HG03342 (cell line): Measurements from ENCODE around the gene PDE6B.

ENCODE experiments used
- ATAC-seq: cut with Tn5 transposase; IDR thresholded peaks from one replicate; pipeline ENCODE4 v1.9.1; 2021; ENCODE audit warnings: mild to moderate bottlenecking, moderate library complexity; ENCODE audit not compliant: unreplicated experiment

The PDE6B gene

GRCh38 chr4:600850-601515, 24.4 kb upstream of the PDE6B start:
- ATAC-seq: no peak

GRCh38 chr4:601612-602558, 23.5 kb upstream of the PDE6B start:
- ATAC-seq: no peak

DNA sequence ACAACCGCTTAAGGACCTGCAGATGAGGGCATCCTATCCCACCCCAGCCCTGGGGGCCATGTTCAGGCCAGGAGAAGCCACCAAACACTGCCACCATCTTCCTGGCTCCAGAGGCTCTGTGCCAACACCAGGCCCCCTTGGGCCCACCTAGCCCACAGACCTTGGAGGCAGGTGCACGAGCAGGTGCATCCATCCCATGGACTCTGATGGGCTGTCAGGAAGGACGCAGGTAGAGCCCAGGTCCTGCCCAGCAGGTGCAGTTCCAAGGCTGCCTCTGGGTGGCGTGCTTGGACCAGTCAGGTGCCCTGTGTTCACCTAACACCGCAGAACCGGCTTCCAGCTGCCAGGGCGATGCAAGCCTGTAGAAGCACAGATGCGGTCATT, 22.8 kb upstream of the PDE6B start:
- no peak for ATAC-seq

- no peak for ATAC-seq
Measured at GRCh38 chr4:604131-604530, 21.2 kb upstream of the PDE6B start.

DNA sequence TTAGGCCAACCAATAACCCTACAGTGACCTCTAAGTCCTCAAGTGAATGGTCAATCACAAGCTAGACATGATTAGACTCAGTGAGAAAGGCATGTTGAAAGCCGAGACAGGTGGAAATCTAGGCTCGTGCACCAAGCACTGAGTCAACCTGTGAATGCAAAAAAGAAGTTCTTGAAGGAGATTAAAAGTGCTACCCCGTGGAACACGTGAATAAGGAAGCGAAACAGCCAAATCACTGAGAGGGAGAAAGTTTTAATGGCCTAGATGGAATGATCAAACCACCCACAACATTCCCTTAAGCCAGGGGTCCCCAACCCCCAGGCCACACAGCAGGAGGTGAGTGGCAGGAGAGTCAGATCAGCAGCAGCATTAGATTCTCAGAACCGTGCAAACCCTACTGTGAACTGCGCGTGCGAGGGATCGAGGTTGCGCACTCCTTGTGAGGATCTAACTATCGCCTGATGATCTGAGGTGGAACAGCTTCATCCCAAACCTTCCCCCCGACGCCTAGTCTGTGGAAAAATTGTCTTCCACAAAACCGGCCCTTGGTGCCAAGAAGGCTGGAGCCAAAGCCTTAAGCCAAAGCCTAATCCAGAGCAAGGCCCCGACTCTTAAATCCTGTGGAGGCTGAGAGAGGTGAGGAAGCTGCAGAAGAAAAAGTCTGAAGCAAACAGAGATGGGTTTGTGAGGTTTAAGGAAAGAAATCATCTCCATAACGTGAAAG, 19.5 kb upstream of the PDE6B start:
- no peak for ATAC-seq

GRCh38 chr4:608236-608635, 17.1 kb upstream of the PDE6B start:
- ATAC-seq: no peak

- ATAC-seq: no peak
Measured at GRCh38 chr4:609400-610050, 15.8 kb upstream of the PDE6B start.

GRCh38 chr4:610411-611261, 14.7 kb upstream of the PDE6B start:
- ATAC-seq: no peak

- no peak for ATAC-seq
Measured at GRCh38 chr4:612052-612748, 13.2 kb upstream of the PDE6B start.

DNA sequence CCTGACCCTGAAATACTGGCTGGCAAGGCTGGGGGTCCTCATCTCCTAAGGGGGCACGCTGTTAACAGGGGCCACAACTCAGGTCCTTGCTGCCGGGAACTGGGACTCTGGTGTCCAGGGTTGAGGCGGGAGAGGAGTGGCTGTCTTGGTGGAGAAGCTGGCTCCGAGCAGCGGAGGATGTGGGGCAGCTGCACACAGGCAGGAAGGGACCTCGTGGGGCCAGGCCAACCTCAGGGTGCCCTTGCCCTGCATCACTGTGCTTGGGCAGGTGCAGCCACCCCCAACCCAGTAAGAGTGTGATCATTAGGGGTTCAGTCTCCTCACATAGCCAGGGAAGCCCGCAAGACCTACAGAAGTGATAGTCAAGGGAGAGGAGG, 12.6 kb upstream of the PDE6B start:
- no peak for ATAC-seq

DNA sequence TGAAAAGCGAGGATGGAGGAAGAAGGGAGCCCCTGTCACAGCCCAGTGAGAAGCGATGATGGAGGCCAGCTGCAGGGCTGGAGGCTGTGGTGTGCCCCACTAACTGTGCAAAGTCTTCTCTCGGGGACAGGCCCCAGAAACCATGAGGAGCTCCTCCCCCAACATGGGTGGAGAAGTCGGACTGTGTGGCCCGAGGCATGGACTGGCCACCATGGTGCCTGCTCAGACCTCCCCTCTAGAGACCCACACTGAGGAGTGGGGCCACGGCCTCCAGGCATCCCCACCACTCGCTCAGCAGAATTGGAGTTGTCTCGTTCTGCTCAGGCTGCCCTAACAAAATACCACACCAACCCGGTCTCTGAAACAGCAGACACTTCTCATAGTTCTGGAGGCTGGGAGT, 12.2 kb upstream of the PDE6B start:
- ATAC-seq: no peak

DNA sequence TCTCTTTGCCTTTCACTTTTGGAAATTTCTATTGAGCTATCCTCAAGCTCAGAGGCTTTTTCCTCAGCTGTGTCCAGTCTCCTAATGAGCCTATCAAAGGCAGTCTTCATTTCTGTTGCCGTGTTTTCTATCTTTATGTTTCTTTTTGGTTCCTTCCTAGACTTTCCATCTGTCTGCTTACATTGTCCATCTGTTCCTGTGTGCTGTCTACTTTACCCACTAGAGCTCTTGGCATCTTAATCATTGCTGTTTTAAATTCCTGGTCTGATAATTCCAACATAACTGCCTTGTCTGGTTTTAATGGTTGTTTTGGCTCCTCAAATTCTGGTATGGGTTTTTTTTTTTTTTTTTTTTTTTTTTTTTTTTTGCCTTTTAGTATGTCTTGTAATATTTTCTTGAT, 9.3 kb upstream of the PDE6B start:
- ATAC-seq: no peak

GRCh38 chr4:616911-617643, 8.3 kb upstream of the PDE6B start:
- no peak for ATAC-seq

DNA sequence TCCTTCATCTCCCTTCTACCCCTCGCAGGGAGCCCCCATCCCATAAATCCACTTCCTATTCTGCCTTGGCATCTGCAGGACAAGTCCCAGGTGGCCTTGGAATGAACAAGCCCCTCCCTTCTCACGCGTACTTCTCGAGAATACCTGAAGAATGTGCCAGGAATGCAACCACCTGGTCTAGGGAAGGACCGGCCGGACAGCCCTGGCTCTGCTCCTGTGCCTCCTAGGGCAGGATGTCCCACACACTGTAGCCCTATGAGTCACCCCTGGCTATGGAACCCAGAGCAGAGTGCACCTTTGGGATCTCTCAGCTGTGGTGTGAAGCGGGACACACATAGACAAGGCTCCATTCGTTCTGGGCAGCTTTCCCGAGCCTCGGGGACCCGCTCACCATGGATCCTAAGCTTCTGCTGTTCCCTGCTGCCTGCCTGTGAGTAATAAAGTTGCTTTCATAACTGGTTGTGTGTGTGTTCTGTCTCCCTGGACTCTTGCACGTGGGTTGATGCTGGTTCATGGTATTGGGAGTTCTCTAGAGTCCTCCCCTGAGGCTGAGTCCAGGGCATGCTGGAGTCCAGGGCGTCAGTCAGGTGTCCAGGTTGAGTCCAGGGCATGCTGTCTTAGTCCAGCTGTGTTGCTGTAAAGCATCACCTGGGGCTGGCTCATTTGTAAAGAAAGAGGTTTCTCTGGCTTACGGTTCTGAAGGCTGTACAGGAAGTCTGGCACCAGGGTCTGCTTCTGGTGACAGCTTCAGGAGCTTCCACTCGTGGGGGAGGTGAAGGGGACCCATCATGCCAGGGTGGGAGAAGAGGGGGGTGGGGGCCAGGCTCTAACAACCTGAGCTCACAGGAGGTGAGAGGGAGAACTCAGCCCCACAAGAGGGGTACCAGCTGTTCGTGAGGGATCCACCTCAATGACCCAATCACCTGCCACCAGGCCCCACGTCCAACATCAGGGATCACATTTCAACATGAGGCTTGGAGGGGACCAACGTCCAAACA, 7.4 kb upstream of the PDE6B start:
- no peak for ATAC-seq

- ATAC-seq: no peak
Measured at GRCh38 chr4:620201-620600, 5.2 kb upstream of the PDE6B start.

DNA sequence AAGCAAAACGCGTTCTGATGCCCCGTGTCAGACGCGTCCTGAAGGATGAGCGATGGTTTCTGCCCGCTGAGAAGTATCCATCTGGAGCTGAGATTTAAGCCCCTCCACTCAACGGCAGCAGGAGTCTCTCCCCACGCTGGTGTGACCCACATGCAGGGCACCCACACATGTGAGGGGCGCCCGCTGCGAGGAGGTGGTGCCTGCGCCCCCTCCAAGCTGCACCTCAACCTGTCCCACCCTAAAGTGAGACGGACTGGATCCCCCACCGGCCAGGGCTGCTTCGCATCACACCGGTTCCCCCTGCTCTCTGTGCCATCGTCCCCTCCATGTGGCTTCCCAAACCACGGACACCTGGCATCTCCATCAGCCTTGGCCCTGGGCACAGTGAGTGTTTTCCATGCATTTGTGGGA, 4.5 kb upstream of the PDE6B start:
- no peak for ATAC-seq

DNA sequence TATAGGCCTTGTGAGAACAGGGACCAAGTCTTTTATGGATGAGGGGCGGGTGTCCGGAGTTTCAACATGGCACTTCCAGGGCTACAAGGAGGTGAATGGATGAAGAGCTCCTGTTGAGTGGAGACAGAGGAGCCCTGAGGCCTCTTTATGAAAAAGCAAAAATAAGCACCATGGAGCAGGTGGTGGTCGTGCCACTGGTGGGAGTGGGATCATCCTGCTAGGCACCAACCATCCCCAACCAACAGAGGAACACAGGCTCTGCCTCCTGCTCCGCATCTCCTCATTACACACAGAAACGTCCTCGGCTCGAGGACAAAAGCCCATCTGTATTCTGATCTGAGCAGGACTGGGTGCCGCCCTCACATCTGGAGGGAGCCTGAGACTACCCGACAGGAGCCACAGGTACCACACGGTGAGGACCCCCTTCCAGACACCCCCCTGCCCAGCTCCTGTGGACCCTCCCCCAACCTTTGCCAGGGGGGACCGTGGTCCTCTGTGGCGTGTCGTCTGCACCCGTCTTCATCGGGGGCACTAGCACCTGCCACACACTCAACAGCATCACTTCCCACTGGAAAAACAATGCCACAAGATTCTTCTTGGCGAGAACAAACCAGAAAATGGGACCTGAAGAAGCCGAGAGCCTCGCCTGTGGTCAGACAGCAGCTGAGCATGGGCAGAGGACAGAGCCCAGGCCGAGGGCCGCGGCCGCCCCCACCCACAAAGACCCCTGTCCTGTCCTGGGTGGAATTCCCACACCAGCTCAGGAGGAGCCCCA, 3.9 kb upstream of the PDE6B start:
- no peak for ATAC-seq
